Mesenchymal stem cell (in vitro differentiated cells and primary cell): Measurements from ENCODE around the gene C20orf96.

Source experiments
- DNase-seq: peaks from one replicate; pipeline ENCODE4 v3.0.0-alpha.2; 2013
- H2AFZ ChIP-seq: one replicate; pipeline ENCODE4 v1.6.1; 2013; ENCODE audit warnings: low read depth, mild to moderate bottlenecking, control low read depth, inconsistent platforms, low read length, moderate library complexity
- H2AK5ac ChIP-seq: 2 replicates; pipeline ENCODE4 v1.6.1; 2013; ENCODE audit warnings: low read length, moderate library complexity, mild to moderate bottlenecking, inconsistent platforms; ENCODE audit not compliant: severe bottlenecking
- H2BK120ac ChIP-seq: one replicate; pipeline ENCODE4 v1.6.1; 2013; ENCODE audit warnings: low read depth, mild to moderate bottlenecking, inconsistent platforms, low read length, moderate library complexity
- H2BK12ac ChIP-seq, 2 experiments: one replicate each; pipeline ENCODE4 v1.6.1; 2013; ENCODE audit warnings: inconsistent platforms in 2 of 2, low read length in 2 of 2, mild to moderate bottlenecking in 2 of 2, moderate library complexity in 2 of 2, control low read depth in 1 of 2
- H2BK15ac ChIP-seq: one replicate; pipeline ENCODE4 v1.6.1; 2013; ENCODE audit warnings: mild to moderate bottlenecking, low read depth, inconsistent platforms; ENCODE audit not compliant: poor library complexity, severe bottlenecking
- H2BK5ac ChIP-seq: 2 replicates; pipeline ENCODE4 v1.6.1; 2013; ENCODE audit warnings: low read depth, mild to moderate bottlenecking, low read length, control low read depth, inconsistent platforms; ENCODE audit not compliant: poor library complexity, severe bottlenecking
- H3K14ac ChIP-seq, 2 experiments: one replicate each; pipeline ENCODE4 v1.6.1; 2013; ENCODE audit warnings: inconsistent platforms in 2 of 2, low read length in 2 of 2, control low read depth in 1 of 2, mild to moderate bottlenecking in 1 of 2, moderate library complexity in 1 of 2
- H3K18ac ChIP-seq, 2 experiments: one replicate each; pipeline ENCODE4 v1.6.1; 2013; ENCODE audit warnings: inconsistent platforms in 2 of 2, low read length in 2 of 2, control low read depth in 1 of 2, low read depth in 1 of 2, mild to moderate bottlenecking in 1 of 2
- H3K23ac ChIP-seq, 2 experiments: one replicate each; pipeline ENCODE4 v1.6.1; 2013; ENCODE audit warnings: inconsistent platforms in 2 of 2, low read length in 2 of 2, mild to moderate bottlenecking in 2 of 2, moderate library complexity in 2 of 2, control low read depth in 1 of 2
- H3K27ac ChIP-seq: 2 replicates; pipeline ENCODE4 v1.5.1; 2013; ENCODE audit warnings: mild to moderate bottlenecking, moderate library complexity, low read length, control low read depth, inconsistent platforms; ENCODE audit not compliant: poor library complexity, severe bottlenecking
- H3K27me3 ChIP-seq, 2 experiments: 2 replicates each; pipeline versions ENCODE4 v1.6.1 to v1.7.0; 2013; ENCODE audit warnings: low read length in 2 of 2, mild to moderate bottlenecking in 2 of 2, moderate library complexity in 2 of 2, control low read depth in 1 of 2, inconsistent platforms in 1 of 2; ENCODE audit not compliant: control insufficient read depth in 1 of 2, insufficient read depth in 1 of 2
- H3K36me3 ChIP-seq, 2 experiments: 2 replicates each; pipeline versions ENCODE4 v1.6.1 to v1.7.0; 2013; ENCODE audit warnings: low read length in 2 of 2, control low read depth in 1 of 2, inconsistent platforms in 1 of 2, low read depth in 1 of 2, mild to moderate bottlenecking in 1 of 2; ENCODE audit not compliant: insufficient read depth in 2 of 2, control insufficient read depth in 1 of 2
- H3K4ac ChIP-seq, 2 experiments: one replicate each; pipeline ENCODE4 v1.6.1; 2013; ENCODE audit warnings: inconsistent platforms in 2 of 2, low read length in 2 of 2, mild to moderate bottlenecking in 2 of 2, moderate library complexity in 2 of 2, control low read depth in 1 of 2, low read depth in 1 of 2
- H3K4me1 ChIP-seq: 2 replicates; pipeline ENCODE4 v1.6.1; 2013; ENCODE audit warnings: low read depth, low read length, control low read depth; ENCODE audit not compliant: control insufficient read depth, insufficient read depth
- H3K4me2 ChIP-seq: 2 replicates; pipeline ENCODE4 v1.6.1; 2013; ENCODE audit warnings: low read length, mild to moderate bottlenecking, inconsistent platforms; ENCODE audit not compliant: poor library complexity, severe bottlenecking
- H3K4me3 ChIP-seq, 2 experiments: 2 replicates each; pipeline versions ENCODE4 v1.5.1 to v1.7.0; 2013; ENCODE audit warnings: low read length in 2 of 2, mild to moderate bottlenecking in 2 of 2, control low read depth in 1 of 2, low read depth in 1 of 2; ENCODE audit not compliant: insufficient read depth in 1 of 2
- H3K79me1 ChIP-seq: replicated peaks from 2 replicates; pipeline ENCODE4 v1.6.1; 2013; ENCODE audit warnings: mild to moderate bottlenecking, control low read depth, low read length, inconsistent platforms; ENCODE audit not compliant: poor library complexity, severe bottlenecking
- H3K9ac ChIP-seq: 2 replicates; pipeline ENCODE4 v1.7.0; 2013; ENCODE audit warnings: mild to moderate bottlenecking, low read length, moderate library complexity
- H3K9me3 ChIP-seq: 2 replicates; pipeline ENCODE4 v1.7.0; 2013; ENCODE audit warnings: mild to moderate bottlenecking, low read length; ENCODE audit not compliant: control insufficient read depth
- H4K8ac ChIP-seq: one replicate; pipeline ENCODE4 v1.6.1; 2013; ENCODE audit warnings: inconsistent platforms, mild to moderate bottlenecking, low read length, moderate library complexity
- H4K91ac ChIP-seq: one replicate; pipeline ENCODE4 v1.6.1; 2013; ENCODE audit warnings: mild to moderate bottlenecking, low read length, inconsistent platforms
- WGBS: methylation state at CpG from one replicate; pipeline ENCODE4 v1.1.7; 2013; ENCODE audit warnings: mixed read lengths; 5-methylcytosine and 5-hydroxymethylcytosine counted together

Gene C20orf96

DNA sequence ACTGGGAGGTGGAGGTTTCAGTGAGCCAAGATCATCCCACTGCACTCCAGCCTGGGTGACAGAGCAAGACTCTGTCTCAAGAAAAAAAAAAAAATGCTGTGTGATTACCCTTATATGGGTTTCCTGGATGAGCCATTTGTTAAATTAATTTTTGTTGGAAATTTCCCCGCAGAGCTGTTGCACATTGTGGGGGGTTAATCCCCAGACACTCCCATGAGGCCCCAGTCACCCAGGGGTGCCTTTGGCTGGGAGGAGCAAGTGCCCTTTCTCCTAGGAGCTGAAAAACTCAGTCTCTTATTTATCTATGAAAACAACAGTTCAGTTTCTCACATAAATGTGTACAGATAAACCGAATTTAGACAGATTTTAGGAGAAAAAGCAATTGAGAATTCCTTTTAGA is 37.7 kb downstream of the C20orf96 start:
- Histone ChIP-seq H2AK5ac (no peak overlapping the region), H2AFZ (no peak overlapping the region), H3K9me3 (peaks cover 4% of the 10 kb centered on the region), H3K36me3 (no peaks in the 10 kb centered on the region), H3K9ac (no peak overlapping the region), H2BK120ac (no peak overlapping the region), H4K91ac (no peak overlapping the region), H3K27ac (no peak overlapping the region), H2BK12ac (no peak overlapping the region), H3K18ac (no peak overlapping the region), H3K4me1 (no peaks in the 10 kb centered on the region), H3K14ac (no peak overlapping the region), H3K79me1 (no peaks in the 10 kb centered on the region), H4K8ac (no peak overlapping the region), H3K4me2 (no peak overlapping the region), H3K4ac (no peak overlapping the region), H3K23ac (no peak overlapping the region), H2BK15ac (no peak overlapping the region), H3K27me3 (peaks cover 6 to 49% of the 10 kb centered on the region in 2 experiments), H2BK5ac (no peak overlapping the region), H3K4me3 (no peak overlapping the region)
- DNase-seq: no peak
- WGBS: 38% methylated on average over 2 of the region's 2 CpGs

DNA sequence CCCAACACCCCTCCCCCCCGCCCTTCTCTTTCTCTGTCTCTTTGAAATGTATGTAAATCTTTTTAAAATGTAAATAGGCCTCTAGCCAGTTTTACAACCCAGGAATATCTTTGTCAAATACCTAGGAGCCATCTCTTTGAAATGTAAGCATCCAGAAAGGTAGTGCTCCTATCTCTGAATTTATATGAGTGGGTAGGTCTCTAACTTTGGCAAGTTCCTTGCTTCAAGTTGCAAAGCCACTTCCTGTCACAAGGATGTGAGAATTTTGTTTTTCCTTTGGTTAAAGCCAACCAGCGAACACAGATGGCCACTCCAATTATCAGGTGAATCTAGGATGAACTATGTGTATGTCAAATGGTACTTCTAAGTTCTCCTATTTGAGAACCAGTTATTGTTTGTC is 39.2 kb downstream of the C20orf96 start:
- no peak overlapping the region for H3K14ac ChIP-seq
- no peak overlapping the region for H3K4me3 ChIP-seq
- WGBS: no CpG with 5 or more reads among the region's 2 CpGs
- no peak overlapping the region for H2BK15ac ChIP-seq
- no peak overlapping the region for H2BK12ac ChIP-seq
- no peak overlapping the region for H4K91ac ChIP-seq
- no peak overlapping the region for H2BK5ac ChIP-seq
- no peaks in the 10 kb centered on the region for H3K36me3 ChIP-seq
- no peaks in the 10 kb centered on the region for H3K4me1 ChIP-seq
- H3K9ac ChIP-seq: no peak overlapping the region
- H4K8ac ChIP-seq: no peak overlapping the region
- H3K27ac ChIP-seq: no peak overlapping the region
- H2AFZ ChIP-seq: no peak overlapping the region
- no peak overlapping the region for H2BK120ac ChIP-seq
- H3K9me3 ChIP-seq: peaks cover 4% of the 10 kb centered on the region
- H3K27me3 ChIP-seq: peaks cover 0 to 37% of the 10 kb centered on the region in 2 experiments
- no peak overlapping the region for H2AK5ac ChIP-seq
- no peaks in the 10 kb centered on the region for H3K79me1 ChIP-seq
- H3K4me2 ChIP-seq: no peak overlapping the region
- no peak overlapping the region for H3K23ac ChIP-seq
- no peak for DNase-seq
- H3K18ac ChIP-seq: no peak overlapping the region
- H3K4ac ChIP-seq: no peak overlapping the region

DNA sequence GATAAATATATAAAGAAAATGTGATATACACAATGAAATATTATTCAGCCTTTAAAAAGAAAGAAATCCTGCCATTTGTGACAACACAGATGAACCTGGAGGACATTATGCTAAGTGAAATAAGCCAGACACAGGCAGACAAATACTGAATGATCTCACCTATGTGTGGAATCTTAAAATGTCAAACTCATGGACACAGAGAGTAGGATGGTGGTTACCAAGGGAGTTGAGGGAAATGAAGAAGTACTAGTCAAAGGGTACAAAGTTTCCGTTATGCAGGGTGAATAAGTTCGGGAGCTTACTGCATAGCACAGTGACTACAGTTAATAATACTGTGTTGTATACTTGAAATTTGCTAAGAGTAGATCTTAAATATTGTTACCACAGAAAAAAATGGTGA is 47.6 kb downstream of the C20orf96 start:
- H4K91ac ChIP-seq: no peak overlapping the region
- no peak for DNase-seq
- no peak overlapping the region for H3K18ac ChIP-seq
- H2BK120ac ChIP-seq: no peak overlapping the region
- H3K9ac ChIP-seq: no peak overlapping the region
- no peaks in the 10 kb centered on the region for H3K9me3 ChIP-seq
- no peak overlapping the region for H3K4me3 ChIP-seq
- no peak overlapping the region for H2BK5ac ChIP-seq
- H3K79me1 ChIP-seq: no peaks in the 10 kb centered on the region
- no peak overlapping the region for H3K4ac ChIP-seq
- no peak overlapping the region for H2AFZ ChIP-seq
- H3K27ac ChIP-seq: no peak overlapping the region
- no peak overlapping the region for H3K4me2 ChIP-seq
- H2BK15ac ChIP-seq: no peak overlapping the region
- H3K36me3 ChIP-seq: no peaks in the 10 kb centered on the region
- no peak overlapping the region for H2AK5ac ChIP-seq
- no peaks in the 10 kb centered on the region for H3K4me1 ChIP-seq
- H3K27me3 ChIP-seq: peaks cover 10 to 19% of the 10 kb centered on the region in 2 experiments
- 82% methylated on average over 2 of the region's 2 CpGs for WGBS
- H4K8ac ChIP-seq: no peak overlapping the region
- H2BK12ac ChIP-seq: no peak overlapping the region
- no peak overlapping the region for H3K23ac ChIP-seq
- H3K14ac ChIP-seq: no peak overlapping the region

DNA sequence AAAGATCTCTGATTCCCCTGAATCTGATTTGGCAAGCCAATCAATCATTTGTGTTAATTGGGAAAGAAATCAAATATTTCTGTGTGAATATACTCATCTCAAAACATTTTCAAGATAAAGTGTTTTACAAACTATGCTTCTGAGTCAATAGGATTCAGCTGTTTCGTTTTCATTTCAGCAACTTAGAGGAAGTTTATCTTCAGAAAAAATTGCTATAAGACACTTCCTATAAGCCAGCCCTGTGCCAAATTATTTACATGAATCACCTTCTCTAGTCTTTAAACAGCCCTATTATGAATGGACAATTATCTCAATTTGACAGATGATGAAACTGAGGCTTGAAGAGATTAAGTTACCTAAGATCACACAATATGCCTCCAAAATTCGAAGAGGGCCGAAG is 52.6 kb downstream of the C20orf96 start:
- no peak for DNase-seq
- Histone ChIP-seq H3K79me1 (no peaks in the 10 kb centered on the region), H3K9me3 (no peaks in the 10 kb centered on the region), H3K14ac (no peak overlapping the region), H4K91ac (no peak overlapping the region), H2BK5ac (no peak overlapping the region), H2AK5ac (no peak overlapping the region), H4K8ac (no peak overlapping the region), H2AFZ (no peak overlapping the region), H3K23ac (no peak overlapping the region), H3K4me1 (no peaks in the 10 kb centered on the region), H3K4me3 (no peak overlapping the region), H3K18ac (no peak overlapping the region), H2BK12ac (no peak overlapping the region), H3K4me2 (no peak overlapping the region), H3K9ac (no peak overlapping the region), H2BK15ac (no peak overlapping the region), H3K4ac (no peak overlapping the region), H3K36me3 (no peaks in the 10 kb centered on the region), H2BK120ac (no peak overlapping the region), H3K27ac (no peak overlapping the region), H3K27me3 (peaks cover 10 to 18% of the 10 kb centered on the region in 2 experiments)
- WGBS: 38% methylated on average over 1 of the region's 3 CpGs
